SU-DHL-6 (cell line): ENCODE measurements around the gene EVA1B.

Experiments
- EZH2phosphoT487 ChIP-seq: fragments of 200-600 bp; sonication (generic), shearing (Covaris generic); conservative IDR thresholded peaks from 2 replicates; pipeline ENCODE4 v1.6.1; 2018; ENCODE audit warnings: mild to moderate bottlenecking, antibody characterized with exemption, low read length, moderate library complexity, mixed read lengths
- TF ChIP-seq, protein P1 (sequence below): fragments of 200-600 bp; sonication (generic); IDR thresholded peaks from one replicate; pipeline ENCODE4 v1.5.1; 2017; ENCODE audit warnings: antibody characterized with exemption, mild to moderate bottlenecking, low read length, moderate library complexity; ENCODE audit not compliant: insufficient read depth, poor library complexity, severe bottlenecking

DNA sequence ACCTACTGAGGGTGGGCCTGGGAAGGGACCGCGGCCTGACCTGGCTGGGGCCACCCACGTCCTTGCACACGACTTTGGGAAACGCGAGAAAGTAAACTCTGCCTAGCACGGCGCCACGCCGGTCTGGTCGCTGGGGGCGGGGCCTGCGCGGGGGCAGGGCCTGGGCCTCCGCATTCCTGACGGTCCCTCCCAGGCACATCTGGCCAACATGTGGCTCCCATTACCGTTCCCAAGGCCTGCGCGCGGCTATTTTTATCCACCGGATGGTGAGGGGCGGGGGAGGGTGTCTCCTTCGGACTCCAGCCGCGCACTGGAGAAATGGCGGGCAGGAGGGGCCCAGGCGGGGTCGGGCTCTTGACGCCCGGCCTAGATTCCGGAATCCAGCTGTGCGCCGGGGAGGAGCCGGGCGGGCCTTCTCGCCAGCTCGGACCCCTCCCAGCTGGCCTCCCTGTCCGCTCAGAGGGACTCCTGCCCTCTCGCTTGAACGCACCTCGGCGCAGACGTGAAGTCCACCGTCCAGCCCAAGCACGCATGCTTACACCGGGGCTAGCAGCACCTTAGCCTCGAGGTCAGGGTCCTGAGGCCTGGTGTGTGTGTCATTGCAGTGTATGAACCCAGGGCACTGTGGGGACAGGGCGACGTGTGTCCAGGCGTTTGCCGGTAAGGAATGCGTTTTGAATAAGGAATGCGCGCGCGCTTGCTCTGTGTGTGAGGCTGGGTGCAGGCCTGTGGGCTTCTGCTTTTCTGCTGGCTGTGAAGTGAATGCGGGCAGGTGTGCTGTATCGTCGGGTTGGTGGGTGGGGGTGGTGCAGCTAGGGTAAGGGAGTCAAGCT is 2.1 kb downstream of the EVA1B start:
- TF ChIP-seq, protein P1, sequence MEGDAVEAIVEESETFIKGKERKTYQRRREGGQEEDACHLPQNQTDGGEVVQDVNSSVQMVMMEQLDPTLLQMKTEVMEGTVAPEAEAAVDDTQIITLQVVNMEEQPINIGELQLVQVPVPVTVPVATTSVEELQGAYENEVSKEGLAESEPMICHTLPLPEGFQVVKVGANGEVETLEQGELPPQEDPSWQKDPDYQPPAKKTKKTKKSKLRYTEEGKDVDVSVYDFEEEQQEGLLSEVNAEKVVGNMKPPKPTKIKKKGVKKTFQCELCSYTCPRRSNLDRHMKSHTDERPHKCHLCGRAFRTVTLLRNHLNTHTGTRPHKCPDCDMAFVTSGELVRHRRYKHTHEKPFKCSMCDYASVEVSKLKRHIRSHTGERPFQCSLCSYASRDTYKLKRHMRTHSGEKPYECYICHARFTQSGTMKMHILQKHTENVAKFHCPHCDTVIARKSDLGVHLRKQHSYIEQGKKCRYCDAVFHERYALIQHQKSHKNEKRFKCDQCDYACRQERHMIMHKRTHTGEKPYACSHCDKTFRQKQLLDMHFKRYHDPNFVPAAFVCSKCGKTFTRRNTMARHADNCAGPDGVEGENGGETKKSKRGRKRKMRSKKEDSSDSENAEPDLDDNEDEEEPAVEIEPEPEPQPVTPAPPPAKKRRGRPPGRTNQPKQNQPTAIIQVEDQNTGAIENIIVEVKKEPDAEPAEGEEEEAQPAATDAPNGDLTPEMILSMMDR: no peak
- TF ChIP-seq EZH2phosphoT487: no peak
